ENCODE data around the gene MEGF10.

DNA sequence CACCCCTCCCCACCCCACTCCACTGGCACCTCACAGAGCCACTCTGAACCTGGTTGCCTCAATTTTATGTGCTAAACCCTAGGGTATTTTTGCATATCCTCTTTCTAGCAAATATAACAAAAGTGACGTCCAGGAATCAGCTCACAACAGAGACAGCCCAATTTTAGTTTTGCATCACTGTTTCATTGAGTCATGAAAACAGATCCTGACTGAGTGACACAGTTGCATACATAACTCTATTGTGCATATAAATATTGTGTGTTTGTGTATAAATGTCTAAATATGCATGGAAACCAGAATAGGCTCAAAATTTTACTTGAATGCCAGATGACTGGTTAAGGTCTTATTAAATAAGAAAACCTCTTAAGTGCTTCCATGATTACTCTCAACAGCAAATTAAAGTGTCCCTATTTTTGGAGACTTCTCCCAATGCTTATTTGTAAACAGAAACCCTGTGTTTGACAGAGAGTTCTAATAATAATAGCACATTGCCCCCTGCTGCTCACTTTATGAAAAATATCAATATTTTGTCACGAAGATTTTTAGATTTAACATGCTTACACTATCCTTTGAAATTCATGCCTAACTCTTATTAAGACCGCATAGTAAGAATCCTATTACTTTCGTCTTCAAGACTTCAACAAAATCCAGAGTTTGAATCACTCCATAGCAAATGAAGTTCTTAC is 151.3 kb downstream of the MEGF10 start:
- TF ChIP-seq POLR2AphosphoS5 (IDR thresholded peaks at IDR 0.05), result no peak
- TF ChIP-seq, protein P1, sequence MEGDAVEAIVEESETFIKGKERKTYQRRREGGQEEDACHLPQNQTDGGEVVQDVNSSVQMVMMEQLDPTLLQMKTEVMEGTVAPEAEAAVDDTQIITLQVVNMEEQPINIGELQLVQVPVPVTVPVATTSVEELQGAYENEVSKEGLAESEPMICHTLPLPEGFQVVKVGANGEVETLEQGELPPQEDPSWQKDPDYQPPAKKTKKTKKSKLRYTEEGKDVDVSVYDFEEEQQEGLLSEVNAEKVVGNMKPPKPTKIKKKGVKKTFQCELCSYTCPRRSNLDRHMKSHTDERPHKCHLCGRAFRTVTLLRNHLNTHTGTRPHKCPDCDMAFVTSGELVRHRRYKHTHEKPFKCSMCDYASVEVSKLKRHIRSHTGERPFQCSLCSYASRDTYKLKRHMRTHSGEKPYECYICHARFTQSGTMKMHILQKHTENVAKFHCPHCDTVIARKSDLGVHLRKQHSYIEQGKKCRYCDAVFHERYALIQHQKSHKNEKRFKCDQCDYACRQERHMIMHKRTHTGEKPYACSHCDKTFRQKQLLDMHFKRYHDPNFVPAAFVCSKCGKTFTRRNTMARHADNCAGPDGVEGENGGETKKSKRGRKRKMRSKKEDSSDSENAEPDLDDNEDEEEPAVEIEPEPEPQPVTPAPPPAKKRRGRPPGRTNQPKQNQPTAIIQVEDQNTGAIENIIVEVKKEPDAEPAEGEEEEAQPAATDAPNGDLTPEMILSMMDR (IDR thresholded peaks at IDR 0.05), result peak in 2 of 3 donors; percentile 14 to 15
- no peak for TF ChIP-seq POLR2A (IDR thresholded peaks at IDR 0.05)
